GM12891 (cell line): Measurements from ENCODE around the gene B9D2.

Source experiments
- PAX5 ChIP-seq: IDR thresholded peaks from 2 replicates; pipeline ENCODE4 v1.6.1; 2011; ENCODE audit warnings: low read length, moderate library complexity, mild to moderate bottlenecking; ENCODE audit not compliant: insufficient read depth, severe bottlenecking
- POLR2A ChIP-seq: IDR thresholded peaks from 2 replicates; pipeline ENCODE4 v1.6.1; 2011; ENCODE audit warnings: low read depth, low read length, control low read depth
- POLR2AphosphoS5 ChIP-seq: IDR thresholded peaks from 2 replicates; pipeline ENCODE4 v1.6.1; 2011; ENCODE audit warnings: low read depth, low read length, control low read depth
- TAF1 ChIP-seq: IDR thresholded peaks from 2 replicates; pipeline ENCODE4 v1.6.1; 2011; ENCODE audit warnings: low read depth, low read length, control low read depth

DNA sequence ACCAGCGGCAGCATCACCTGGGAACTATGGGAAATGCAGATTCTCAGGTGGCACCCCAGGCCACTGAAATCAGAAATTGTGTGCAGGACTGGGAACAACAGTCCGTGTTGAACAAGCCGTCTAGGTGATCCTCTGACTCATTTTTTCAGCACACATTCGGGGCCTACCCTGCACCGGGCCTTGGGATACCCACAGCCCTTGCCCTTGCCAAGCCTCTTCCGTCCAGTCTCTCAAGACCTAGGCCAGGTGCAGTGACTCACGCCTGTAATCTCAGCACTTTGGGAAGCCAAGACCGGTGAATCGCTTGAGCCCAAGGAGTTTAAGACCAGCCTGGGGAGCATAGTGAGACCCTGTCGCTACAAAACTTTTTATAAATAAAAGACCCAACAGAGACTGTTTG, 28.5 kb downstream of the B9D2 start:
- no peak for TF ChIP-seq POLR2A
- TF ChIP-seq TAF1: no peak
- no peak for TF ChIP-seq POLR2AphosphoS5
- TF ChIP-seq PAX5: no peak
